Activated naive CD8-positive, alpha-beta T cell treated with anti-CD3 and anti-CD28 coated beads, Interleukin-2, amount 50 U/mL, for 24 hours (primary cell): ENCODE measurements around the gene ANKFN1.

Experiments used
- ATAC-seq: fragments of 150-1000 bp; cut with Tn5 transposase; one replicate; pipeline ENCODE4 v1.10.0; 2021
- DNase-seq: peaks from one replicate; pipeline ENCODE4 v3.0.0; 2021
- H3K27ac Mint-ChIP-seq: one replicate; pipeline ENCODE4 v1.8.0; 2021; ENCODE audit warnings: mild to moderate bottlenecking, mixed read lengths
- H3K27me3 Mint-ChIP-seq: one replicate; pipeline ENCODE4 v1.8.0; 2021; ENCODE audit warnings: mixed read lengths
- H3K36me3 Mint-ChIP-seq: one replicate; pipeline ENCODE4 v1.8.0; 2021; ENCODE audit warnings: low read depth, mixed read lengths
- H3K4me1 Mint-ChIP-seq: one replicate; pipeline ENCODE4 v1.8.0; 2021; ENCODE audit warnings: mixed read lengths
- H3K4me3 Mint-ChIP-seq: one replicate; pipeline ENCODE4 v1.8.0; 2021; ENCODE audit warnings: mild to moderate bottlenecking, moderate library complexity, mixed read lengths
- H3K9me3 Mint-ChIP-seq: one replicate; pipeline ENCODE4 v1.8.0; 2021; ENCODE audit warnings: mixed read lengths

Gene ANKFN1

DNA sequence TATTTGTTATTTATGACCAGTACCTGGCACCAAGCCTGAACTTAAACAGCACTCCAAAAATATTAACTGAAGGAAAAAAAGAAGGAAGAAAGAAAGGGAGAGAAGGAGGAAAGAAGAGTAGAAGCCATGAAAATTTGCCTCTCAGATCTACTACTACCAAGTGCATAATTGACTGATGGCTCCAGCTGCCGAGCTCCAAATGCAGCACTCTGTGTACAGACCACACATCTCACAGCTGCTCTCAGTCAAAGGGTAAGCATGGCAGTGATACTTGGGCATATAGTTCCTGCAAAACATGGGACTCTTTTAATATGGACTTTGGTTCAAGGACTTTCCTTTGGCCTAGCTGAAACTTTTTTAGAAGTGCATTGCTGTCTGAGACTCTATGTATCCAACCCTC, 396.2 kb downstream of the ANKFN1 start:
- Mint-ChIP-seq H3K4me3 (no peak overlapping the region), H3K9me3 (peaks cover 17% of the 10 kb centered on the region), H3K36me3 (peaks cover 1% of the 10 kb centered on the region), H3K4me1 (no peaks in the 10 kb centered on the region), H3K27ac (no peak overlapping the region), H3K27me3 (peaks cover 11% of the 10 kb centered on the region)
- DNase-seq (no peak), ATAC-seq (no peak)

DNA sequence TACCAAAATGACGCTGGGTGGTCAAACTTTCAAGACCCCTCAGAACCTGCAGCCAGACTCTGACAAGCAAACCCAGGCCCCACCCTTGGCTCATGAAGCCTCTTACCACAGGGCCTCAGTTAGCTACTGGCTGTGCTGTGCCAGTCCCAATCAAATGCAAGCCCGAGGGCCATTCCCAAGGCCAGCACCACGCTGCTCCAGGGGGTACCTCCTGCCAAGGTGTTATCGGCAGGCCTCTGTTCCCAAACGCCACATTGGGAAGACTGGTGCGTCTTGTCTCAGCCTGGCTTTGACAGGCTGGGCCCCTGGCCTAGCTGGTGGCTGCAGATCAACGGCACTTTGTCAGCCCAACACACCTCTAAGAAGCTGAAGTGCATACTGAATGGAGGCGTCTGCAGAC, 404.4 kb downstream of the ANKFN1 start:
- ATAC-seq (no peak), DNase-seq (no peak)
- H3K9me3 Mint-ChIP-seq = no peaks in the 10 kb centered on the region
- no peak overlapping the region for H3K4me3 Mint-ChIP-seq
- no peaks in the 10 kb centered on the region for H3K36me3 Mint-ChIP-seq
- H3K27ac Mint-ChIP-seq = no peak overlapping the region
- H3K27me3 Mint-ChIP-seq = no peaks in the 10 kb centered on the region
- H3K4me1 Mint-ChIP-seq = no peaks in the 10 kb centered on the region

DNA sequence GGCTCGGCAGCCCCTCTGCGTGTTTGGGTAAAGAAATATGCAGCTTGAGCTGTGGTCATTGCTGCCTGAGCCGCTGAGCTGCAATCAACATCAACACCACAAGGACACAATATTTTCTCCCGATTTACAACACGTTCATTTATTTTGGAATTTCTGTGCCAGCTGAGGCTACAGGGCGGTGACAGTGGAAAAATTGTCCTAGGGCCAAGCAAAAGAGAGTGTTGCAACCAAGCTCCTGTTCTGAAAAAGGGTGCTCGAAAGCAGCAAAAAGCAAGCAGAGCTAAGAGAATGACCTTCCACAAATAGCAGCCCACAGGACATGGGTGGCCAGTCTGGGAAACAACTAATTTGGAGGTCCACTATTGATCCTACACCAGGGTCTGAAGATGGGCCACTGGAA, 404.8 kb downstream of the ANKFN1 start:
- Mint-ChIP-seq H3K27me3 (no peaks in the 10 kb centered on the region), H3K4me1 (no peaks in the 10 kb centered on the region), H3K9me3 (no peaks in the 10 kb centered on the region), H3K27ac (no peak overlapping the region), H3K36me3 (no peaks in the 10 kb centered on the region), H3K4me3 (no peak overlapping the region)
- DNase-seq = no peak
- no peak for ATAC-seq
